ENCODE data around the gene TRA2A.
A peak's percentile ranks its signal among the peaks of the same experiment; 100 is the strongest.
"Not testable (repeated sequence)": the region's sequence is repeated elsewhere in the genome, so short reads cannot be mapped to it uniquely, and the experiment has no call there.

Gene TRA2A

DNA sequence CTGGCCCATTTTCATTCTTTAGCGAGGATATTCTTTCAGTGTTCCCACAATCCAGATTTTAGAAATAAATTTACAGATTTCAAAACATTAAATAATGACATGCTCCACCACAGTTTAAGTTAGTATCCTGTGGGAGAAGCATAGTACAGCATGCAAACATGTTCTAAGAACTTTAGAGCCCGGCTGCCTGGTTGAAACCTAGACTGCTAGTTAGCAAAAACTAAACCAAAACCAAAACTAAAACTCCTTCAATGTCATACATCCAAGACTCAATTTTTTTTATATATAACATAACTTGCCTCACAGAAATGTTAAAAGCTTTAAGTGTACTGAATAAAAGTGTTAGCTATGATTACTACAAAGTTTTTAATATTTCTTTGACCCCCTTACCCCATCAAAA, 17.0 kb downstream of the TRA2A start:
- DNase-seq (ENCODE audit: low read depth), result no peak
- no peak overlapping the region for H3K4me3 ChIP-seq (ENCODE audit: low read length)
- TF ChIP-seq, protein P1, sequence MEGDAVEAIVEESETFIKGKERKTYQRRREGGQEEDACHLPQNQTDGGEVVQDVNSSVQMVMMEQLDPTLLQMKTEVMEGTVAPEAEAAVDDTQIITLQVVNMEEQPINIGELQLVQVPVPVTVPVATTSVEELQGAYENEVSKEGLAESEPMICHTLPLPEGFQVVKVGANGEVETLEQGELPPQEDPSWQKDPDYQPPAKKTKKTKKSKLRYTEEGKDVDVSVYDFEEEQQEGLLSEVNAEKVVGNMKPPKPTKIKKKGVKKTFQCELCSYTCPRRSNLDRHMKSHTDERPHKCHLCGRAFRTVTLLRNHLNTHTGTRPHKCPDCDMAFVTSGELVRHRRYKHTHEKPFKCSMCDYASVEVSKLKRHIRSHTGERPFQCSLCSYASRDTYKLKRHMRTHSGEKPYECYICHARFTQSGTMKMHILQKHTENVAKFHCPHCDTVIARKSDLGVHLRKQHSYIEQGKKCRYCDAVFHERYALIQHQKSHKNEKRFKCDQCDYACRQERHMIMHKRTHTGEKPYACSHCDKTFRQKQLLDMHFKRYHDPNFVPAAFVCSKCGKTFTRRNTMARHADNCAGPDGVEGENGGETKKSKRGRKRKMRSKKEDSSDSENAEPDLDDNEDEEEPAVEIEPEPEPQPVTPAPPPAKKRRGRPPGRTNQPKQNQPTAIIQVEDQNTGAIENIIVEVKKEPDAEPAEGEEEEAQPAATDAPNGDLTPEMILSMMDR (IDR thresholded peaks at IDR 0.05; ENCODE audit: insufficient read depth, low read depth, low read length, missing control alignments), result no peak

DNA sequence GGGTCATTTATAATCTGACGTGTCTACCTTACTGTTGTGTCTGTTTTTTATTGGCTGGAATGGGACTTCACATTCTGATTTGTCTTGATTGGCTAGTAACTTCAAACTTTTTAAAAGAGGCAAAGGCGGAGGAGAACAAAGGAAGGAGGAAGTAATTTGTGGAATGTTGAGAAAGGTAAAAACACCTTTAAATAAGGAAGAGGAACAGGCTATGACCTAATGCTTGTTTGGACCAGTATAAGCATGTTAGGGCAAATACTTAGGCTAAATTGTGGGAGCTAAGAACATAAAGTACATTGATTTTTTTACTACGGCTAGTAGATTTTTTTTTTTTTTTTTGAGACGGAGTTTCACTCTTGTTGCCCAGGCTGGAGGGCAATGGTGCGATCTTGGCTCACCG, 18.0 kb downstream of the TRA2A start:
- H3K4me3 ChIP-seq (ENCODE audit: low read length), result not testable (repeated sequence)
- DNase-seq (ENCODE audit: low read depth), result peak; percentile 87

DNA sequence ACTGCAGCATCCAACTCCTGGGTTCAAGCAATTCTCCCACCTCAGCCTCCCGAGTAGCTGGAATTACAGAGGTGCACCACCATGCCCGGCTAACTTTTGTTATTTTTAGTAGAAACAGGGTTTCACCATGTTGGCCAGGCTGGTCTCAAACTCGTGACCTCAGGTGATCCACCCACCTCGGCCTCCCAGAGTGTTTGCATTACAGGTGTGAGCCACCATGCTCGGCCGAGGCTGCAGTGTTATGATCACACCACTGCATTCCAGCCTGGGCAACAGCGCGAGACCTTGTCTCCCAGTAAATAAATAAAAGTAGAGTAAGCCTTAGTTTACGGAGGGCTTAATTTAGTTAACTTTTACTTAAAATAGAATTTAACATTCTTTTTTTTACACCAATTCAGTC, 37.8 kb downstream of the TRA2A start:
- no peak overlapping the region for H3K4me3 ChIP-seq (ENCODE audit: low read length)
- DNase-seq (ENCODE audit: low read depth), result no peak
- TF ChIP-seq, protein P1 (IDR thresholded peaks at IDR 0.05; ENCODE audit: insufficient read depth, low read depth, low read length, missing control alignments), result no peak

DNA sequence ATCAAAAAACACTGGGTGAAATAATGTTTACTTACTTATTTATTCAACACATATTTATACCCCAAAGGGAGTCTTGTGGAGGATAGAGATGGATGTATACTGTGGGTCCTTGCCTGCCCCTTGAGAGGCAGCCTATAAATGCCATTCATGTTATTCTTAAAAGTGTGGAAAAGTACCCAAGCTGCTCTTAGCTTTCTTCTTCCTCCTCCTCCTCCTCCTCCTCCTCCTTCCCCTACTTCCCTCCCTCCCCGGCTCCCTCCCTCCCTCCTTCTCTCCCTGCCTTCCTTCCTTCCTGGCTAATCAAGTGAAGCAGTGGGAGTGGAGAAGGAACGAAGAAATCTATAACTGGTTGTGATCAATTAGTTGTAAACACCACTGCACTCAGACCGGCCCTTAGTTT, 40.3 kb downstream of the TRA2A start:
- no peak for DNase-seq (ENCODE audit: low read depth)
- TF ChIP-seq, protein P1 (IDR thresholded peaks at IDR 0.05; ENCODE audit: insufficient read depth, low read depth, low read length, missing control alignments), result no peak
- H3K4me3 ChIP-seq (ENCODE audit: low read length), result no peak overlapping the region

DNA sequence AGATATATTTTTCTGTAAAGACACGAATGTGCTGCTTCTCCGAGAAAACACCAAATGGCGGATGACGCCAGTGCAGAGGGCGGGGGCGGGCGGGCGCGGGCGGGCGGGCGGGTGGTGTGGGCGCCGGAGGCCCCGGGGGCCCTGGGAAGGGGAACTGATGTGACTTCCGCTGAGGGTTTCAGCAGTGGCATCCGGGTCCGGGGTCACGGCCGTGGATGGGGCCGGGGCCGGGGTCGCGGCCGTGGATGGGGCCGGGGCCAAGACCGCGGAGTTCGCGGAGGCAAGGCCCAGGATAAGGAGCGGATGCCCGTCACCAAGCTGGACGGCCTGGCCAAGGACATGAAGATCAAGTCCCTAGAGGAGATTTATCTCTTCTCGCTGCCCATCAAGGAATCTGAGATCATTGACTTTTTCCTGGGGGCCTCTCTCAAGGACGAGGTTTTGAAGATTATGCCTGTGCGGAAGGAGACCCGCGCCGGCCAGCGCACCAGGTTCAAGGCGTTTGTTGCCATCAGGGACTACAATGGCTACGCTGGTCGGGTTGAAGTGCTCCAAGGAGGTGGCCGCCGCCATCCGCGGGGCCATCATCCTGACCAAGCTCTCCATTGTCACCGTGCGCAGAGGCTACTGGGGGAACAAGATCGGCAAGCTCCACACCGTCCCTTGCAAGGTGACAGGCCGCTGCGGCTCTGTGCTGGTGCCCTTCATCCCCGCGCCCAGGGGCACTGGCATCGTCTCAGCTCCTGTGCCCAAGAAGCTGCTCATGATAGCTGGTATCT, 41.2 kb downstream of the TRA2A start:
- no peak for DNase-seq (ENCODE audit: low read depth)
- TF ChIP-seq, protein P1 (IDR thresholded peaks at IDR 0.05; ENCODE audit: insufficient read depth, low read depth, low read length, missing control alignments), result no peak
- H3K4me3 ChIP-seq (ENCODE audit: low read length), result peak overlapping the region; percentile 34

DNA sequence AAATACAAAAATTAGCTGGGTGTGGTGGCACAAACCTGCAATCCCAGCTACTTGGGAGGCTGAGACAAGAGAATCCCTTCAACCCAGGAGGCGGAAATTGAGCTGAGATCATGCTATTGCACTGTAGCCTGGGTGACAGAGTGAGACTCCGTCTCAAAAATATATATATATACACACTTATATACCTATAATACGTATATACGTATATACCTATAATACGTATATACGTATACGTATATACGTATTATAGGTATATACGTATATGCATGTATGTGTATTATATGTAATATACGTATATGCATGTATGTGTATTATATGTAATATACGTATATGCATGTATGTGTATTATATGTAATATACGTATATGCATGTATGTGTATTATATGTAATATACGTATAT, 43.1 kb downstream of the TRA2A start:
- not testable (repeated sequence) for H3K4me3 ChIP-seq (ENCODE audit: low read length); DNase-seq (ENCODE audit: low read depth)

DNA sequence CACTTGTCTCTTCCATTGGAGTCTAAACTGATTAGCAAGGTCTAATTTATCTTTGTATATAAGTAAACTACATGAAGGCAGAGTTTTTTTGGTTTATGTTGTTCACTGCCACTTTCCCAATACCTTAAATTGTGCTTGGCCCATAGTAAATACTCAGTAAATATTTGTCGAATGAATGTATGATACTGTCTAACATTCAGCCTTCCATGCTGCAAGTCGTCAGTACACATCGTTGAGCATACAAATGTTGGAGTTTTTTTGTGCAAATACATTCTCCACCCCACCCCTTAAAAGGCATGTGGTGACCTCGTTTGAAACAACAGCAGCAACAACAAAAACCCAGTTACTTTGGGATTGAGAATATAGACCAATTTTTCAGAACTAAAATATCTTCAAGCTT, 44.1 kb downstream of the TRA2A start:
- no peak overlapping the region for H3K4me3 ChIP-seq (ENCODE audit: low read length)
- TF ChIP-seq, protein P1 (IDR thresholded peaks at IDR 0.05; ENCODE audit: insufficient read depth, low read depth, low read length, missing control alignments), result no peak
- DNase-seq (ENCODE audit: low read depth), result no peak

DNA sequence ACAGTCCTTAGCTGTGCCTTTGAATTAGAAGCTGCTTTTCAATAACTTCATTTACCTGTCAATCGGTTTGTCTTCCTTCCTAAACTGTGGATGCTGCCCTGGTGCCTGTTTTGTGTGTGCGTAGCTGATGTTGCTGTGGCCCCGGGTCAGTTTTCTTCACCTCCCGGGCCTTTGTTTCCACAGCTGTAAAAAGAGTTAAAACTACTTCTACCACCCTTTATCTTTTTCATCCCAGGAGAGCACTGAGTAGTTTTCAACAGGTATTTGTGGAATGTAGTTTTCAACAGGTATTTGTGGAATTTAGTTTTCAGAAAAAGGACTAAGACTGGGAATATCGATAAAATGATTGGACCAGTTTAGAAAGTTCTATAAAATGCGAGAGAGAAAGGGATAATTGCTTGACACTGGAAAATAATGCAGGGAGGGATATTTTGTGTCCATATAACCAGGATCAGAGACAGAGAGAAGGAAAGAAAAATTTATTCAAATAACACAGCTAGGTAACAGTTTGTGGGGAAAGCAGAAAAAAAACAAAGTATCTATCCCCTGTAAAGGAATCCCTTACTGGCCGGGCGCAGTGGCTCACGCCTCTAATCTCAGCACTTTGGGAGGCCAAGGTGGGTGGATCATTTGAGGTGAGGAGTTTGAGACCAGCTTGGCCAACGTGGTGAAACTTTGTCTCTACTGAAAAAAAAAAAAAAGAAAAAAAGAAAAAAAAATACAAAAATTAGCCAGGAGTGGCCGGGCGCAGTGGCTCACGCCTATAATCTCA, 45.6 kb downstream of the TRA2A start:
- DNase-seq (ENCODE audit: low read depth), result no peak
- H3K4me3 ChIP-seq (ENCODE audit: low read length), result no peak overlapping the region
- TF ChIP-seq, protein P1 (IDR thresholded peaks at IDR 0.05; ENCODE audit: insufficient read depth, low read depth, low read length, missing control alignments), result no peak
